GM12865 (cell line): Measurements from ENCODE around the gene NAA15.

Experiments used
- DNase-seq: peaks from one replicate; pipeline ENCODE4 v3.0.0; 2010; ENCODE audit warnings: low read depth
- H3K4me3 ChIP-seq: 2 replicates; pipeline ENCODE4 v1.5.1; 2011; ENCODE audit warnings: mild to moderate bottlenecking, low read depth, low read length, control low read depth
- TF ChIP-seq, protein P1 (sequence below): IDR thresholded peaks from 2 replicates; pipeline ENCODE4 v1.5.1; 2011; ENCODE audit warnings: low read length, control low read depth, low read depth, inconsistent platforms; ENCODE audit not compliant: insufficient read depth; ENCODE audit errors: missing control alignments

Gene NAA15

GRCh38 chr4:139295942-139296299 is 5.4 kb upstream of the NAA15 start:
- DNase-seq: no peak
- H3K4me3 ChIP-seq: no peak overlapping the region; the same call in 1 of the 2 replicates
- TF ChIP-seq, protein P1, sequence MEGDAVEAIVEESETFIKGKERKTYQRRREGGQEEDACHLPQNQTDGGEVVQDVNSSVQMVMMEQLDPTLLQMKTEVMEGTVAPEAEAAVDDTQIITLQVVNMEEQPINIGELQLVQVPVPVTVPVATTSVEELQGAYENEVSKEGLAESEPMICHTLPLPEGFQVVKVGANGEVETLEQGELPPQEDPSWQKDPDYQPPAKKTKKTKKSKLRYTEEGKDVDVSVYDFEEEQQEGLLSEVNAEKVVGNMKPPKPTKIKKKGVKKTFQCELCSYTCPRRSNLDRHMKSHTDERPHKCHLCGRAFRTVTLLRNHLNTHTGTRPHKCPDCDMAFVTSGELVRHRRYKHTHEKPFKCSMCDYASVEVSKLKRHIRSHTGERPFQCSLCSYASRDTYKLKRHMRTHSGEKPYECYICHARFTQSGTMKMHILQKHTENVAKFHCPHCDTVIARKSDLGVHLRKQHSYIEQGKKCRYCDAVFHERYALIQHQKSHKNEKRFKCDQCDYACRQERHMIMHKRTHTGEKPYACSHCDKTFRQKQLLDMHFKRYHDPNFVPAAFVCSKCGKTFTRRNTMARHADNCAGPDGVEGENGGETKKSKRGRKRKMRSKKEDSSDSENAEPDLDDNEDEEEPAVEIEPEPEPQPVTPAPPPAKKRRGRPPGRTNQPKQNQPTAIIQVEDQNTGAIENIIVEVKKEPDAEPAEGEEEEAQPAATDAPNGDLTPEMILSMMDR: no peak

DNA sequence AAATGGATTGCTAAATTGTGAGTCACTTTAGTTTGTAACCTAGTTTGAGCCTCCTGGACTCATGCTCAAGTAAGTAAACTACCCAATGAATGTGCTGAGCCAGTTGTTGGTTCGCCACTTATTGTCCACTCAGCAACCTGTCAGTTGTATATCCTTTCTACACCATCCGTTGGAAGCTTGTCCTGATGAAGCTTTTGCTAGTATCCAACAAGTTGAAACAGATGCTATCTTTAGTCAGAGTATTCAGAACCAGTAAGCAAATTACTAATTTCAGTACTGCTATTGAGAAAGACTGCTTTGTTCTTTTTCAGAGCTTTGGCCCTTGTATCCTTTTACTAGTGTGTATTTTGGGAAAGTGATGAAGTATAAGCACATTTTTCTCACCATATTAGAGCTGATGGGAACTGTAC is 4.3 kb upstream of the NAA15 start:
- H3K4me3 ChIP-seq: no peak overlapping the region
- TF ChIP-seq, protein P1: no peak
- peak; percentile 30 for DNase-seq

DNA sequence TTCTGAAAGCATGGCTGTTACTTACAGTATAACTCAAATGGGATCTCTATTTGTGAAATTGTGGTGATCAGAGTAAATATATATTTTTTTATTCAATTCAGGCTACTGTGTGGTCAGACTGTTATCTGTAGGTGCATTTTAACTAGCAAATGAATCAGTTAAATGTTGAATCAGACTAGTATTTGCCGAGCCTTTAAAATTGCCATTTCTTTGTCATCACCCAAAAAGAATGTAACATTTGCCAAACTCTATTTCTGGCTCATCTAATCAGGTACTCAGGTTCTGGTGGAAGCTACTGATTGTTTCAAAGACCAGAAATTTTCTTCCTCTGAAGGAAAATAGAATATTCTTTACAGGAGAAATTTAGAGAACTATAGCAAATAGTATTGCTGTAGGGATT is 1.8 kb upstream of the NAA15 start:
- no peak overlapping the region; the same call in 1 of the 2 replicates for H3K4me3 ChIP-seq
- TF ChIP-seq, protein P1: no peak
- DNase-seq: no peak

- DNase-seq: peak; percentile 48
- TF ChIP-seq, protein P1: no peak
These were observed 733 bp upstream of the NAA15 start for GRCh38 chr4:139300431-139301112.

GRCh38 chr4:139301821-139302611 is 711 bp downstream of the NAA15 start, which contains the start of gene NDUFC1:
Gene NDUFC1 (minus strand): TSS chr4:139302477. CDS start chr4:139295798, 6,679 bp downstream.
- TF ChIP-seq, protein P1: peak; percentile 21
- H3K4me3 ChIP-seq: peak within 1 kb of the TSS; percentile 80
- DNase-seq: peak; percentile 73

More at GRCh38 chr4:139300431-139301112, 733 bp upstream of the NAA15 start:
- H3K4me3 ChIP-seq: peak overlapping the region; percentile 80

DNA sequence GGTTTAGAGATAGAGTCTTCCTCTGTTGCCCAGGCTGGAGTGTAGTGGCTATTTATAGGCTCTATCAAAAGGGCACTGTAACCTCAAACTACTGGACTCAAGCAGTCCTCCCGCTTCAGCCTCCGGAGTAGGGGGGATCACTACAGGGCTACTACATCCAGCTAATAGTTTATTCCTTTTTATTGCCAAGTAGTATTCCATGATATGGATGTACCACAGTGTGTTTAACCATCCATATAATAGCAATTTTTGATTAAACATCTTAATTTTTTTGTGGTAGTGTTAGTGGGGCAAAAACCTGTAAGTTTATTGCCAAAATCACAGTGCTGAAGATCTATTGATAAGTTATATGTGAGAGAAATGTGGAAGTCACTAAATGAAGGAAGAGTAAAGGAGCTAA is 3.6 kb downstream of the NAA15 start:
- TF ChIP-seq, protein P1: no peak
- DNase-seq: no peak
- no peak overlapping the region for H3K4me3 ChIP-seq
